ENCODE results near the gene SLC38A9.

DNA sequence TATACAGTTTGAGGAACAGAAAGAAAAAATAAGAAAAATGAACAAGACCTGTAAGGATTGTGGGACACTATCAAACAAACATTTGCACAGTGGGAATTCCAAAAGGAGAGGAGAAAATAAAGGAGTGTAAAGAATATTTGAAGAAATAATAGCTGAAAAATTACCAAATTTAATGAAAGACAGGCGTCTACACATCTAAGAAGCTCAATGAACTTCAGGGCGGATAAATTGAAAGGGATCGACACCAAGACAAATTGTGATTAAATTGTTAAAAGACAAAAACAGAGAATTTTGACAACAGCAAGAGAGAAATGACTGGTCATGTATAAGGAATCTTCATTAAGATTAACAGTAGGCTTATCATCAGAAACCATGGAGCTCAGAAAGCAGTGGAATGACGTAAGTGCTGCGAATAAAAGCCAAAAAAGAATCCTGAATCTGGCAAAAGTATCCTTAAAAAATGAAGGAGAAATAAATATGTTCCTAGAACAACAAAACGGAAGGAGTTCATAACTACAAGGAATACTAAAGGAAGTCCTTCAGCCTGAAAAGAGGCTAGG is 3.5 kb upstream of the SLC38A9 start:
- TF ChIP-seq, protein P1, sequence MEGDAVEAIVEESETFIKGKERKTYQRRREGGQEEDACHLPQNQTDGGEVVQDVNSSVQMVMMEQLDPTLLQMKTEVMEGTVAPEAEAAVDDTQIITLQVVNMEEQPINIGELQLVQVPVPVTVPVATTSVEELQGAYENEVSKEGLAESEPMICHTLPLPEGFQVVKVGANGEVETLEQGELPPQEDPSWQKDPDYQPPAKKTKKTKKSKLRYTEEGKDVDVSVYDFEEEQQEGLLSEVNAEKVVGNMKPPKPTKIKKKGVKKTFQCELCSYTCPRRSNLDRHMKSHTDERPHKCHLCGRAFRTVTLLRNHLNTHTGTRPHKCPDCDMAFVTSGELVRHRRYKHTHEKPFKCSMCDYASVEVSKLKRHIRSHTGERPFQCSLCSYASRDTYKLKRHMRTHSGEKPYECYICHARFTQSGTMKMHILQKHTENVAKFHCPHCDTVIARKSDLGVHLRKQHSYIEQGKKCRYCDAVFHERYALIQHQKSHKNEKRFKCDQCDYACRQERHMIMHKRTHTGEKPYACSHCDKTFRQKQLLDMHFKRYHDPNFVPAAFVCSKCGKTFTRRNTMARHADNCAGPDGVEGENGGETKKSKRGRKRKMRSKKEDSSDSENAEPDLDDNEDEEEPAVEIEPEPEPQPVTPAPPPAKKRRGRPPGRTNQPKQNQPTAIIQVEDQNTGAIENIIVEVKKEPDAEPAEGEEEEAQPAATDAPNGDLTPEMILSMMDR (IDR thresholded peaks at IDR 0.05) = no peak
- TF ChIP-seq POLR2A (IDR thresholded peaks at IDR 0.05) = no peak

All from lower leg skin (tissue), 3 donors.